Kidney tubule cell (primary cell): Measurements from ENCODE around the gene TENM4.

Experiments used
- DNase-seq: peaks from one replicate; pipeline ENCODE4 v3.0.0-alpha.2; 2018; ENCODE audit warnings: low spot score

Gene TENM4

GRCh38 chr11:78657968-78658839 is 782.6 kb downstream of the TENM4 start:
- no peak for DNase-seq

GRCh38 chr11:78657441-78657840 is 783.4 kb downstream of the TENM4 start:
- DNase-seq: no peak

GRCh38 chr11:78656984-78657383 is 783.8 kb downstream of the TENM4 start:
- DNase-seq: no peak

GRCh38 chr11:78656327-78656726 is 784.5 kb downstream of the TENM4 start:
- no peak for DNase-seq

GRCh38 chr11:78655561-78655960 is 785.3 kb downstream of the TENM4 start:
- no peak for DNase-seq

- DNase-seq: no peak
Observed at GRCh38 chr11:78654866-78655265, 786.0 kb downstream of the TENM4 start.

GRCh38 chr11:78654071-78654470 is 786.8 kb downstream of the TENM4 start:
- DNase-seq: no peak

- DNase-seq: no peak
Observed at GRCh38 chr11:78653294-78653909, 787.4 kb downstream of the TENM4 start.

GRCh38 chr11:78652843-78653239 is 788.0 kb downstream of the TENM4 start:
- DNase-seq: no peak

- no peak for DNase-seq
Observed at GRCh38 chr11:78651923-78652842, 788.6 kb downstream of the TENM4 start.

- DNase-seq: no peak
Observed at GRCh38 chr11:78651136-78651775, 789.6 kb downstream of the TENM4 start.

GRCh38 chr11:78649361-78650215 is 791.2 kb downstream of the TENM4 start:
- DNase-seq: no peak

GRCh38 chr11:78647986-78648875 is 792.6 kb downstream of the TENM4 start:
- DNase-seq: no peak

GRCh38 chr11:78647266-78647915 is 793.4 kb downstream of the TENM4 start:
- DNase-seq: no peak

- peak; percentile 77 for DNase-seq
Observed at GRCh38 chr11:78646564-78647185, 794.2 kb downstream of the TENM4 start.

GRCh38 chr11:78645226-78646202 is 795.3 kb downstream of the TENM4 start:
- peak; percentile 84 for DNase-seq

- no peak for DNase-seq
Observed at GRCh38 chr11:78643676-78644056, 797.2 kb downstream of the TENM4 start.
